Osteocyte (in vitro differentiated cells): ENCODE results near the gene PLXND1. TPM values are rescaled to one million over a fixed set of nuclear protein-coding genes. Genes with fewer than 3 reads are reported as not detected.

Experiments used
- DNase-seq: peaks from one replicate; pipeline ENCODE4 v3.0.0; 2021; ENCODE audit warnings: mixed read lengths; ENCODE audit not compliant: unreplicated experiment; ENCODE audit errors: extremely low spot score
- H3K27ac Mint-ChIP-seq: one replicate; pipeline ENCODE4 v1.8.0; 2021; ENCODE audit warnings: mild to moderate bottlenecking, mixed read lengths; ENCODE audit not compliant: unreplicated experiment
- H3K27me3 Mint-ChIP-seq: one replicate; pipeline ENCODE4 v1.8.0; 2021; ENCODE audit warnings: mixed read lengths; ENCODE audit not compliant: unreplicated experiment
- H3K36me3 Mint-ChIP-seq: one replicate; pipeline ENCODE4 v1.8.0; 2021; ENCODE audit warnings: mixed read lengths; ENCODE audit not compliant: unreplicated experiment
- H3K4me1 Mint-ChIP-seq: one replicate; pipeline ENCODE4 v1.8.0; 2021; ENCODE audit warnings: mixed read lengths; ENCODE audit not compliant: unreplicated experiment
- H3K4me3 Mint-ChIP-seq: one replicate; pipeline ENCODE4 v1.8.0; 2021; ENCODE audit warnings: mild to moderate bottlenecking, moderate library complexity, mixed read lengths; ENCODE audit not compliant: unreplicated experiment
- H3K9me3 Mint-ChIP-seq: one replicate; pipeline ENCODE4 v1.8.0; 2021; ENCODE audit warnings: mixed read lengths; ENCODE audit not compliant: unreplicated experiment
- total RNA-seq: library from RNA; stranded (reverse); gene quantifications from 2 replicates; pipeline ENCODE4 v1.2.1, GENCODE V29; 2021
- TF ChIP-seq, protein P1 (sequence below): fragments of 200-600 bp; sonication (generic); IDR thresholded peaks from 2 replicates; pipeline ENCODE4 v1.5.0; 2021; ENCODE audit warnings: antibody characterized with exemption, mild to moderate bottlenecking, moderate library complexity

Gene PLXND1
- total RNA-seq, 1 donor from 2014 or later, result 358 TPM

GRCh38 chr3:129583289-129583688 is 23.2 kb downstream of the PLXND1 start:
- no peaks in the 10 kb centered on the region for H3K9me3 Mint-ChIP-seq
- peaks cover 20% of the 10 kb centered on the region for H3K4me1 Mint-ChIP-seq
- peaks cover 40% of the 10 kb centered on the region for H3K36me3 Mint-ChIP-seq
- no peak for DNase-seq
- no peak overlapping the region for H3K4me3 Mint-ChIP-seq
- H3K27me3 Mint-ChIP-seq, result no peaks in the 10 kb centered on the region
- TF ChIP-seq, protein P1, sequence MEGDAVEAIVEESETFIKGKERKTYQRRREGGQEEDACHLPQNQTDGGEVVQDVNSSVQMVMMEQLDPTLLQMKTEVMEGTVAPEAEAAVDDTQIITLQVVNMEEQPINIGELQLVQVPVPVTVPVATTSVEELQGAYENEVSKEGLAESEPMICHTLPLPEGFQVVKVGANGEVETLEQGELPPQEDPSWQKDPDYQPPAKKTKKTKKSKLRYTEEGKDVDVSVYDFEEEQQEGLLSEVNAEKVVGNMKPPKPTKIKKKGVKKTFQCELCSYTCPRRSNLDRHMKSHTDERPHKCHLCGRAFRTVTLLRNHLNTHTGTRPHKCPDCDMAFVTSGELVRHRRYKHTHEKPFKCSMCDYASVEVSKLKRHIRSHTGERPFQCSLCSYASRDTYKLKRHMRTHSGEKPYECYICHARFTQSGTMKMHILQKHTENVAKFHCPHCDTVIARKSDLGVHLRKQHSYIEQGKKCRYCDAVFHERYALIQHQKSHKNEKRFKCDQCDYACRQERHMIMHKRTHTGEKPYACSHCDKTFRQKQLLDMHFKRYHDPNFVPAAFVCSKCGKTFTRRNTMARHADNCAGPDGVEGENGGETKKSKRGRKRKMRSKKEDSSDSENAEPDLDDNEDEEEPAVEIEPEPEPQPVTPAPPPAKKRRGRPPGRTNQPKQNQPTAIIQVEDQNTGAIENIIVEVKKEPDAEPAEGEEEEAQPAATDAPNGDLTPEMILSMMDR, result no peak
- no peak overlapping the region for H3K27ac Mint-ChIP-seq

DNA sequence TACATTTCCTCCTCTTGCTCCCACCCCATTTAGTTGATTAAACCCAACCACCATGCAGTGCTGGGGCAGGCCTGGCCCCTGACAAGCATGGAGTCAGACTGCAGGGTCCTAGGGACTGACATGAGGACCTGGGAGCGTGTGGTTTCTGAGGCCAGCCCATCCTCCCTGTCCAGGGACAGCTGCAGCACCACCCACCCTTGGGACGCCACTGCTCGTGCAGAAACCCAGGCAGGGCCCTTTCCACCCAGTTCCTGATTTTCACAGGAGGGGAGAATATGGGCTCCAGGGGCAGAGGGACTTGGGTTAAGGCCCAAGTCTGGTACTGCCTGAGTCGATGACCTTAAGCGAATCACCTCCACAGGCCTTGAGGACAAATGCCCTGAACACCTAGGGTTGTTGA is 23.7 kb downstream of the PLXND1 start:
- H3K27me3 Mint-ChIP-seq, result no peaks in the 10 kb centered on the region
- TF ChIP-seq, protein P1, result no peak
- H3K36me3 Mint-ChIP-seq, result peaks cover 38% of the 10 kb centered on the region

DNA sequence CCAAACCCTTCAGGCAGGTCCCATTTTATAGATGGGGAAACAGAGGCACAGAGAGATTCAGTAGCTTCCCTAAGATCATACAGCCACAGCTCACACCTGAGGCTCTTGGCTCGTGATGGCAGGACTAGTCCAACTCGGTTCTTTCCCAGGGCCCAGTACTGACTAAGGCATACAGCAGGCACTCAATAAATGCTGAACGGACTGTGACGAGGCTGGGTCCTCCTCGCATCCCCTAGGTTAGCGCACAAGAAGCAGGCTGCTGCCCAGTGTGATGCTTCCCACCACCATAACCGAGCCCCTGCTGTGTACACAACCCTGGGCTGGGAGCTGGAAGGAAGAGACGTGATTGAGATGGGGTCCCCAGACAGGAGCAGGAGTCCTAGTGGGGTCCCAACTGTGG is 24.9 kb downstream of the PLXND1 start:
- H3K27ac Mint-ChIP-seq, result no peak overlapping the region
- DNase-seq, result no peak
- H3K36me3 Mint-ChIP-seq, result peaks cover 32% of the 10 kb centered on the region
- no peak overlapping the region for H3K4me3 Mint-ChIP-seq
- H3K9me3 Mint-ChIP-seq, result no peaks in the 10 kb centered on the region
- no peaks in the 10 kb centered on the region for H3K27me3 Mint-ChIP-seq
- TF ChIP-seq, protein P1, result no peak
- peaks cover 13% of the 10 kb centered on the region for H3K4me1 Mint-ChIP-seq

More for the DNA sequence above, 23.7 kb downstream of the PLXND1 start:
- Mint-ChIP-seq H3K4me1 (peaks cover 19% of the 10 kb centered on the region), H3K4me3 (no peak overlapping the region), H3K9me3 (no peaks in the 10 kb centered on the region), H3K27ac (no peak overlapping the region)
- no peak for DNase-seq

DNA sequence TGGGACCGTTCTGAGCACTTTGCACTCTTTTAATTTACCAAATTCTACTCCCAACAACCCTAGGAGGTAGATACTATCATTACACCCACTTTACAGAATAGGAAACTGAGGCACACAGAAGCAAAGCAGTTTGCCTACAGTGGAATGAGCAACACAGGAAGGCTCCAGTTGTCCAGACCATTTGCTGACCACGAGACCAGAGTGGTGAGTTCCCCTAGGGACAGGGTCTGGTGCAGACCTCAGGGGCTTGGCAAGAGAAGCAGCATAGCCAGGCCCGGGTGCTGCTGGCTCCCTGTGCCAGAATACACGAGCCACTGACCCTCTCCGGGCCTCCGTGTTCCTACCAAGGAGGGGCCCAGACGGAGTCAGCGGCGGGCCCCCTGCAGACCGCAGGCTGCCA is 26.5 kb downstream of the PLXND1 start:
- no peak for DNase-seq
- Mint-ChIP-seq H3K9me3 (no peaks in the 10 kb centered on the region), H3K4me3 (no peak overlapping the region), H3K27me3 (no peaks in the 10 kb centered on the region), H3K36me3 (peaks cover 27% of the 10 kb centered on the region), H3K27ac (peak overlapping the region; percentile 56), H3K4me1 (peaks cover 19% of the 10 kb centered on the region)
- TF ChIP-seq, protein P1, result no peak

DNA sequence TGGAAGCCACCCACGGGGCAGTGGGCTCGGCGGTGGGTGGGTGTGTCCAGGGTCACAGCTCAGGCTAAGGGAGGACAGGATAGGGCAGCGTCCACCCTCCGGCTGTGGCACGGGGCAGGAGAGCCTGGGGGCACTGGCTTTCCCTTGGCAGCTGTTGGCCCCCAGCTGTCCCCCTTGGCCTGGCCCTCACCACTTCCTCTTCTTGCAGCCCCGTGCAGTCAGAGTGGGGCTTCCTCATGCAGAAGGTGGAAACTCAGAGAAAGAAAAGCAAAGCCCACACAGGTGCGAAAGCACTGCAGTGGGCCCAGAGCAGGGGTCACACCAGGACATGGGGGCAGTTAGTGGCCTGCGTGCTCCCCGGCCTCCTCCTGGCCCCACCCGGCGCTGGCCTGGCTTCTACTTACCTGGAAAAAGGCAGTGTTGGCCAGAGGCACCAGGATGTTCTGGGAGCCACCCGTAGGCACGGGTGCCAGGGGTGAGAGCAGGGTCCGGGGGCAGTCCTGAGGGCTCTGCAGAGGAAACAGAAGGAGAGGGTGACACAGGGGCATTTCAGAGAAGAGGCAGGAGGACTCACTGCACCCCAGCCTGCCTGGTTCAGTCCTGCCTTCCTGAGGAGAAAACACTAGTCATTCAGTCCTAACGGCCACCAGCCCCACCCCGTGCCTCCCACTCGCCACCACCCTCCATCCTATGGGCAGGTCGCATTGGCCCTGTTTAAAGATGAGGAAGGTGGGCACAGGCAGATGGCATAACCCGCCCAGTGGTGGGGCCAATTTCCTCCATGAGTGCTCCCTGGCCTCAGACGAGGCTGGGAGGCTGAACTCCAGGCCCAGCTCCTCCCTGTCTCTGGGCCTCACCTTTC is 28.3 kb downstream of the PLXND1 start:
- Mint-ChIP-seq H3K4me1 (peaks cover 19% of the 10 kb centered on the region), H3K27me3 (no peaks in the 10 kb centered on the region), H3K27ac (no peak overlapping the region), H3K4me3 (no peak overlapping the region), H3K36me3 (peaks cover 26% of the 10 kb centered on the region), H3K9me3 (no peaks in the 10 kb centered on the region)
- TF ChIP-seq, protein P1, result no peak
- DNase-seq, result no peak
